ENCODE data around the gene FGD3.

FGD3 gene

DNA sequence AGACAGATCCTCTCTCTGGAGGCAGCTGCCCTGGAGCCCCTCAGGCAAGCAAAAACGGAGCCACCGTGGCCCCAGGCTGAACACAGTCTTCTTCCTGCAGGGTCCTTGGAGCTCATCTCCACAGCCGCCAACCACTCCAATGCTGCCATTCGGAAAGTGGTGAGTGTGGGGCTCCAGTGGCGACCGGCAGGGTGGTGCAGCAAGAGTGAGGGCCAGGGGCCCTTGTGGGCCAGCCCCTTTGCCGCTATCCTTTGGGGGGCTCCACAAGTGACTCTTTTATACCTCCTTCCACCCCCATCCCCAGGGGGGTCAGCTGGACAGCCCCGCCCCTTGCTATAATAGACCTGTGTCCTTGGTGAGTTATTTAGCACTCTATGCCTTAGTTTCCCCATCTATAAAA is 63.8 kb downstream of the FGD3 start:
- peak; percentile 40 for DNase-seq

GRCh38 chr9:93012963-93013855 is 65.9 kb downstream of the FGD3 start:
- DNase-seq = peak; percentile 52

GRCh38 chr9:93013856-93014582 is 66.7 kb downstream of the FGD3 start:
- DNase-seq = peak; percentile 35

GRCh38 chr9:93015190-93015589 is 67.9 kb downstream of the FGD3 start:
- DNase-seq = peak; percentile 24

DNA sequence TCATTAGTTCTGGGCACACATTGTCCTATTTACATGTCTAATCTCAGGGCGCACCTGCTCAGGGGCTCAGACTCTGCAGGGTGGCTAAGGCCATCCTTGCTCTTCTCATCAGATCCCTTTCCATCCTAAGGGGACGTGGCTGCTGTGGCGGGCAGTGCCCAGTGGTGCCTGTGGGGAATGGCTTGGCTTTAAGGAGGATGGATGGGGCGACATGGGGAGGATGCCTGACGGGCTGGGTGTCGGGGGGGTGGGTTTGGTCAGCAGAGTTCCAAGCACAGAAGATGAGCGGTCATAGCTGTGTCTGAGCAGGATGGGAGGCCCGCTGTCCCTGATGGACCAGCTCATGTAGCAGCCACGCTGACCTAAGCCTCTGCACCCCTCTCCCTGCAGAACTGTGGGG is 70.3 kb downstream of the FGD3 start:
- no peak for DNase-seq

DNA sequence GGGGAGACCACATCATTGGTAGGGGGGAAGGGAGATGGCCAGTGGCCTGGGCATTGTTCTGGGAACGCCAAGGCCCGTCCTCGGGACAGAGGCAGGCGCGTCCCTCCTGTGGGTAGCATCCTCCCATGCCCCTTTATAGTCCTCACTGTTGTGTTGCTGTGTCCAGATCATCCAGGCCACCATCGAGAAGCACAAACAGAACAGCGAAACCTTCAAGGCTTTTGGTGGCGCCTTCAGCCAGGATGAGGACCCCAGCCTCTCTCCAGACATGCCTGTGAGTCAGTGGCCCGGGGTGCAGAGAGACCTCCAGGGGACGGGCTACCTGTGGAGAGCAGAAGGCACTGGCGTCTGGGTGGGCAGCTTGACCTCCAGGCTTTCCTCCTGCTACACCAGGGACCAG is 72.8 kb downstream of the FGD3 start:
- DNase-seq = no peak

DNA sequence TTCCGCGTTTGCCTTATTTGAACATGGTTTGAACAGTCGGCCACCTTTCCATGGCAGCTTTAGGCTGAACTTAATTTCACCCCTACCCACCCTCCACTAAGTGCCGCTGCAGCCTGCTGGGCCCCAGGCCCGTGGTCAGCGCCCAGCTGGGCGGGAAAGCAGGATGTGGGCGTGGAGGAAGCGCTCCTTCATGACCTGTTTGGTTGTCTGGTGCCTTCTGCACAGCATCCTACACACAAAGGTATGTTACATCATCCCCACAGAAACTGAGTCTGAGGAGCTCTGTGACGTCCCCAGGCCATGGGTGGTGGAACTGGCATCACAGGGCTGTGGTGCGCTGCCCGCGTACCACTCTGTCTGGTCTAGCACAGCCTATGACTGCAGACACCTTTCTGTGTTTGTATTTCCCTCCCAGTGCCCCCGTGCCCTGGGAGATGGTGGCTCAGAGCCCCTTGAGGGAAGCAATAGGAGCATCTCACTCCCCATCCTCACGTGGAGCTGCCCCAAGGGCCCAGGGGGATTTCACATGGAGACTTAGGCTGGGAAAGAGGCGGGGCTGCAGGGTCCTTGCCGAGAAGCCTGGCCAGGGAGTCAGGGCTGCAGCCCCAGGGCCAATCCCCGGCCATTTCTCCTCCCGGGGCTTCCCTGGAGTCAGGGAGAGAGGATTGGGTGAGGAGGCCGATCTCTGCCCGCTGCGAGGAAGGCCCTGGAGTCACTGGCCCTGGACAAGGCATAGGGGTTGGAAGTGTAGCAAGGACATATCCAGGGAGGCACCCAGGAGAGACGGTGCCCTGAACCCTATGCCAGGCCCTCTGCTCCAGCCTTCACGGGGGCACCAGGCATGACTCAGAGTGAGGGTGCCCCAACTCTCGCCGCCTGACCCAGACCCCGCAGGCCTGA is 73.7 kb downstream of the FGD3 start:
- DNase-seq = no peak

- DNase-seq = no peak
These were observed 74.7 kb downstream of the FGD3 start for GRCh38 chr9:93022066-93022465.

GRCh38 chr9:93022721-93023520 is 75.6 kb downstream of the FGD3 start:
- DNase-seq = no peak

DNA sequence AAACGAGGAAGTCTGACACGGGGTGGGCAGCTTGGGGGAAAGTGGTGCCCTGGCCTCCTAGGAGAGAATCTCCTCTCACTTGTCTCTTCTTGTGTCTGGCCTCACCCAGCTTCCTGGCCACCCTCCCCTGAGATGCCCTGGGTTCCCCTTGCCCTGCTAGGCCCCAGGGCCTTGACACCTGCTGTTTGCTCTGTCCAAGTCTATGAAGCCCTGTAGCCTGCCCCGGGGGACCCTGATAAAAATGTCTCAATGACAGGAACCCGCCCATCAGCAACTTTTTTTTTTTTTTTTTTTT is 76.1 kb downstream of the FGD3 start:
- no peak for DNase-seq

GRCh38 chr9:93024646-93024910 is 77.3 kb downstream of the FGD3 start:
- no peak for DNase-seq

DNA sequence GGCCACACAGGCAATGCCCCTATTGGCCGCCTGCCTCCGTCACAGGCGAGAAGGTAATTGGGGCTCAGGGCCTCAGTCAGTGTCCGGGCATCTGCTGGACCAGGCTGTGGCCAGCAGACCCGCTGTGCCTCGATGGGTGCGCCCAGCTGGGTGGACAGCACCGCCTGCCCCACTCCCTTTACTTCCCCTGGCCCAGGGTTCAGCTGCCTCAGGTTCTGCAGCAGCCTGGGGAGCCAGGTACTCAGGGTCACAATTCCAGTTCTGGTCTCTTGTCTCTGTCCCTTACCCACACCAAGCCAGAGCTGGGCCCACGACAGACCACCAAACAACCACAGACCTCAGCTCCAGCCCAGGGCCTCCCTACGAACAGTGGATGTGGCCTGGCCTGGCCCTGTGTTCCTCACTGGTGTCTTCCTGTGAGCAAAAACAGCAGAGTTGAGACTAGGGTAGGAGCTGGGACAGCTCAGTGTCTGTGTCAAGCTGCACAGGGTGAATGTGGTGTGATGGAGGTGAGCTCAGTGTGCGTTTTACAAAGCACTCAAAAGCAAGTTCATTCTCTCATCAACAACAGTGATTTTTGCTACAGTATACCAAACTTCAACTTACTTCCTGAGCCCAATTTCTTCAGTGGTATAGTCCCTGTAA is 77.8 kb downstream of the FGD3 start:
- DNase-seq = no peak

- DNase-seq = no peak
These were observed 78.4 kb downstream of the FGD3 start for GRCh38 chr9:93025736-93026135.

GRCh38 chr9:93026640-93027039 is 79.3 kb downstream of the FGD3 start:
- DNase-seq = no peak

GRCh38 chr9:93027750-93028149 is 80.4 kb downstream of the FGD3 start:
- no peak for DNase-seq

DNA sequence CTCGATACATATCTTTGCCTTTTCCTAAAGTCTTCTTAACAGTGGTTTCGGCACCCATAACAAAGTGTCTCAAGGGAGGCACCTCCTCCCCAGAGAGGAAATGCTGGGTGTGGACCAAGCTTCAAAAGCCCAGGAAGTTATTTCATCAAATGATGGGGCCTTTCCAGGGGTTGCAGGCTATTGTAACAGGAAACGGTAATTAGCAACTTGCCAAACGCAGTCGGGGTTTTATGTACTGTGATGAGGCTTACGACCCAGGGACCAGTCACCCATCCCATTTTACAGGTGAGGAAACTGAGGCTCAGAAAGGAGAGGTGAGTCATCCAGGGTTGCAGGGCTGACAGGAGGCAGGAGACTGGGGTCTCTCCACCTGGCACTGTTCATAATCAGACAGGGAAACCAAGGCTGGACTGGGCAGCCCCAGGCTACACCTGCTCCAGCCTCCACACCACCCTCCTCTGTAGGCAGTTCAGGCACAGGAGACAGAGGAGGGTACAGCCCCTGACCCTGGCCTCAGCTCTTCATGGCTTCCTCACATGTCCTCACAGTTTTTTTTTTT is 81.2 kb downstream of the FGD3 start:
- DNase-seq = peak; percentile 73

DNA sequence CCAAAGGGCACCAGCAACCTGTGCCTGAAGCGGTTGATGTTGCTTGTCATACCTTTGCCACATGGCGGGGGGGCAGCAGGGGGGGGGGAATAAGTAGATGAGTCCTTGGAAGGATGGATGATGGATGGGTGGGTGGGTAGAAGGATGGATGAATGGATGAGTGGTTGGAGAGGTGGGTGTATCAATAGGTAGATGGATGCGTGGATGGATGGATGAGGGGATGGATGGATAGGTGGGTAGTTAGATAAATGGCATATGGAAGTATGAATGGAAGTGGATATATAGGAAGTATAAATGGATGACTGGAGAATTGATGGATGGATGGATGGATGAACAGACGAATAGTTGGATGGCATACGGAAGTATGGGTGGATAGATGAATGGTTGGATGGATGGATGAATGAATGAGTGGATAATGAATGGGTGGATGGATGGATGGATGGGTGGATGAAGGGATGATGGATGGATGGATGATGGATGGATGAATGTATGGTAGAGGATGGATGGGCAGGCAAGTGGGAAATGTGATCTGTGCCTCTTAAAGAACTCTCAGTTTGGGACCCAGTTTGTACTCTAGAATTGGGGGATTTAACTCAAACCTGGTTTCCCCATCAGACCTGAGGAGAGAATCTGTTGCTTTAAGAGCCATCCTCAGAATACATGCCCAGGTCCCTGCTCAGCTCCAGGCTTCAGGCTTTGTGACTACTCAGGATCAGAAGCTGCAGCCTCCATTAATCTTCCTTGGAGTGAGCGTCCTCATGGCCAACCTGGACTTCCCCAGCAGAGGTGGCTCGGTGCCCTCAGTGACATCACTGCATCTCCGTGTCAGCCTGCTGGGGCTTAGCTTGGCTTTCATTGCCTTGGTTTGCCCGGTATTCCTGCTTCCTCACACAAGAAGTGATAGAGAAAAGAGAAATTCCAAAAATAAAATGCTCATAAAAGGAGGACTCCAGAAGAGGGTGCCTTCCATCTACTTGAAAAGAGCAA is 83.6 kb downstream of the FGD3 start:
- no peak for DNase-seq

DNA sequence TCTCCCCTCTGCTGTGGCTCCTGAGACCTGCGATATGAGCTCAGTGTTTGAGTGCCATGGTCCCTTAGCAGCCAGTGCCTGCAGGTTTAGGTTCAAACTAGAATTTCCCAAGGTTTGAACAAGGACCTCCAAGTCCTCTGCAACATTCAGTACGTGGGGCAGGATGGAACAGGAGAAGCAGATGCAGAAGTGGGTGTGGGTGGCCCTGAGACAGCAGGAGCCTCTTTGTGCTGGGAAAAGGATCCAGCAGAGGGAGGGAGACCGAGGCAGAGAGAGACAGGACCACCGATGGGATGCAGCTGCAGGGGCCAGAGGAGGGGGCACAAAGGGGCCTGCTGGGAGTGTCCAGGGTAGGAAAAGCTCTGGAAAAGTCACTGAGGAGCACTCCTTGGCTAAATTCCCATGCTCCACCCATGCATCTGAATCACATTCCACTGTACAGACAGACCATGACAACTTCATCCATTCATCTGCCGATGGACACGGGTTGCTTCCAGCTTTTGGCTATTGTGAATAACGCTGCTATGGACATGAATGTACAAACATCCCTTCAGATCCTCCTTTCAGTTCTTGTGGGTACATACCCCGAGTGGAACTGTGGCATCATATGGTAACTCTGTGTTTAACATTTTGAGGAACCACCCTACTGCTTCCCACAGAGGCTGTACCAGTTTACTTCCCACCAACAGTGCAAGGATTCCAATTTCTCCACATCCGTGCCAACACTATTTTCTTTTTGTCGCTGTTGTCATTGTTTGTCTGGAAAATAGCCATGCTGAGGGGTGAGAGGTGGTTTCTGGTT is 84.5 kb downstream of the FGD3 start:
- no peak for DNase-seq

DNA sequence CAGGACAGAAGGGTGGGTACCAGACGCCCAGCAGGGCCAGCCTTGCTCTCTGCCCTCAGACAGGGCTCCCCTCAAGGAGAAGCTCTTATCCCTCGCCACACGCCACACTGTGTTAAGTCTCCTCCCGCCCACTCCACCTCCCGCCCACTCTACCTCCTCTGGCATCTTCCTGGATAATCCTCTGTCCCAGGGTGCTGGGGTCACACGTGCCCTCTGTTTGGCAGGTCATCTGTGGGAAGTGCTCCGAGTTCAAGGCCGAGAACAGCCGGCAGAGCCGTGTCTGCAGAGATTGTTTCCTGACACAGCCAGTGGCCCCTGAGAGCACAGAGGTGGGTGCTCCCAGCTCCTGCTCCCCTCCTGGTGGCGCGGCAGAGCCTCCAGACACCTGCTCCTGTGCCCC is 85.2 kb downstream of the FGD3 start:
- no peak for DNase-seq

DNA sequence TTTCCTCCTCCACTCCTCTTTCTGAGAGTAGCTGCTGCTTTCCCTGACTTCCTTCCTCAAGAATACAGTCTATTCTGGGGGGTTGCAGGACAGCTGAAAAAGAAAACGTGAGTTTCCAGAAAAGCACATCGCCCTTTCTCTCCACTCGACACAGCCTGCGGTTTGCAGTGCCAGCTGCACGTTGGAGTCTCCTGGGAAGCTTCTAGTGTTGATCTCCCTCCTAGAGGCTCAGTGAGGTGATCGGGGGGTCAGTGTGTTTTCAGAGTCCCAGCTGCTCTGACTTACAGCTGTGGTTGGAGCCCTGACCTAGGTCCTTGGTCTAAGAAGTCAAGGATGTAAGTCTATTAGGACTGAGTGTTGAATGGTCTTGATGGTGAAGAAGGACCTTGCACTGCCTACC is 86.2 kb downstream of the FGD3 start:
- no peak for DNase-seq
